NB4 (cell line): ENCODE measurements around the gene MB.

Experiments used
- CTCF ChIP-seq: IDR thresholded peaks from one replicate; pipeline ENCODE4 v1.5.1; 2012; ENCODE audit warnings: low read depth, low read length
- MAX ChIP-seq: IDR thresholded peaks from 2 replicates; pipeline ENCODE4 v1.6.1; 2011; ENCODE audit warnings: low read depth, low read length
- POLR2A ChIP-seq: IDR thresholded peaks from 2 replicates; pipeline ENCODE4 v1.6.1; 2011; ENCODE audit warnings: mild to moderate bottlenecking; ENCODE audit not compliant: insufficient read length; ENCODE audit errors: extremely low read depth

- TF ChIP-seq CTCF, result no peak
- TF ChIP-seq POLR2A, result no peak
- no peak for TF ChIP-seq MAX
Measured at GRCh38 chr22:35576671-35577070, 40.5 kb downstream of the MB start.
